ENCODE results near the gene COL16A1.

The COL16A1 gene

DNA sequence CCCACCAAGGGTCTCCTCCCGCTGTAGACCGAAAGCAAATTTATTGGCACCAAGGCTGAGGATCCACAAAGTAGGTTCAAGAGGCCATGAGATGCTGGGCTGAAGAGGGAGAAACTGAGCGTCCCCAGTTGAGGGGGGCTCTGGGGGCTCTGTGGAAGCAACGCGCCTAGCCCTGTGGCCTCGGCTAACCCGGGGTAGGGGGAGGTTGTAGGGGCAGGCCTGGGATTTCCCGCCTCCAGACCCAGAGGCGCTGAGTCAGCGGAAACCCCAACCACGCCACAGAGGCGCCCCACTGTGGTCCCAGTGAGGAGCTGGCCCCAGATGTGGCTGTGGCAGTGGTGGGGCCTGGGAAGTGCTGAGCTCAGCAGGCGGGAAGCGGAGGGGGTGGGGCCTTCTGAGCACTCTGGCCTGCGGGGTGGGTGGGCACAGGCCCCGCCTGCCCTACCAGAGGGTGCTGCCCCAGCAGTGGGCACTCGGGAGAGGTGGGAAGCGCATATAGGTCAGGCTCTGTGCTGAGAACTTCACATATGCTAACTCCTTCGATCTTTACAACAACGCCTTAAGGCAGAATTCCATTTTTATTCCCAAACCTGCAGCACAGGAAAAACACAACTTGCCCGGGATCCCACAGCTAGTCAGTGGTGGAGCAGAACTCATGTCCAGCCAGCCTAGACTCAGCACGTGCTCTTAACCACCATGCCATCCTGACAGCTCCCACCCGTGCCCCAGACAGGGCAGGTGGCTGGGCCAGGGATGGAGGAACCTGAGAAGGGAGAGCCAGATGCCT lies 1.5 kb upstream of the COL16A1 start:
- Histone ChIP-seq H3K27me3 (replicated peaks; ENCODE audit: insufficient read depth, low read length) (peaks cover 34% of the 10 kb centered on the region), H3K4me1 (ENCODE audit: low read length) (no peaks in the 10 kb centered on the region), H3F3A (ENCODE audit: insufficient read depth, low read length) (no peaks in the 10 kb centered on the region), H4K20me1 (ENCODE audit: insufficient read depth, low read length) (no peaks in the 10 kb centered on the region), H3K27ac (ENCODE audit: low read length) (no peak overlapping the region), H3K4me3 (ENCODE audit: low read length) (no peak overlapping the region), H3K9me2 (replicated peaks; ENCODE audit: insufficient read depth, low read length) (no peaks in the 10 kb centered on the region), H2AFZ (ENCODE audit: low read length) (no peak overlapping the region), H3K9me3 (replicated peaks; ENCODE audit: insufficient read depth, low read length) (no peaks in the 10 kb centered on the region), H3K4me2 (ENCODE audit: low read depth, low read length) (0 out of 2 replicates have a peak overlapping the region, but pooled peaks have one; percentile 4), H3K79me2 (ENCODE audit: low read length) (no peaks in the 10 kb centered on the region), H3K36me3 (replicated peaks; ENCODE audit: insufficient read depth, low read length) (no peaks in the 10 kb centered on the region), H3K9ac (ENCODE audit: low read length) (no peak overlapping the region)
- TF ChIP-seq EZH2 (optimal IDR thresholded peaks at IDR 0.05; ENCODE audit: low read depth, low read length) (no peak), CTCF (IDR thresholded peaks at IDR 0.05; ENCODE audit: low read length) (no peak), EZH2phosphoT487 (IDR thresholded peaks at IDR 0.05; ENCODE audit: low read length) (no peak)
- DNase-seq: peak; percentile 16

GRCh38 chr1:31704271-31705079 lies 658 bp upstream of the COL16A1 start:
- no peaks in the 10 kb centered on the region for H3K9me3 ChIP-seq (replicated peaks; ENCODE audit: insufficient read depth, low read length)
- no peaks in the 10 kb centered on the region for H4K20me1 ChIP-seq (ENCODE audit: insufficient read depth, low read length)
- no peaks in the 10 kb centered on the region for H3K36me3 ChIP-seq (replicated peaks; ENCODE audit: insufficient read depth, low read length)
- no peaks in the 10 kb centered on the region for H3F3A ChIP-seq (ENCODE audit: insufficient read depth, low read length)
- peaks cover 34% of the 10 kb centered on the region for H3K27me3 ChIP-seq (replicated peaks; ENCODE audit: insufficient read depth, low read length)
- H2AFZ ChIP-seq (ENCODE audit: low read length): no peak overlapping the region
- no peak overlapping the region for H3K9ac ChIP-seq (ENCODE audit: low read length)
- no peaks in the 10 kb centered on the region for H3K79me2 ChIP-seq (ENCODE audit: low read length)
- H3K4me1 ChIP-seq (ENCODE audit: low read length): no peaks in the 10 kb centered on the region
- no peak overlapping the region for H3K27ac ChIP-seq (ENCODE audit: low read length)
- no peak for DNase-seq
- TF ChIP-seq CTCF (IDR thresholded peaks at IDR 0.05; ENCODE audit: low read length) (no peak), EZH2phosphoT487 (IDR thresholded peaks at IDR 0.05; ENCODE audit: low read length) (no peak), EZH2 (optimal IDR thresholded peaks at IDR 0.05; ENCODE audit: low read depth, low read length) (no peak)
- H3K9me2 ChIP-seq (replicated peaks; ENCODE audit: insufficient read depth, low read length): no peaks in the 10 kb centered on the region
- no peak overlapping the region for H3K4me3 ChIP-seq (ENCODE audit: low read length)
- H3K4me2 ChIP-seq (ENCODE audit: low read depth, low read length): no peak overlapping the region

- H2AFZ ChIP-seq (ENCODE audit: low read length): no peak overlapping the region
- no peaks in the 10 kb centered on the region for H3F3A ChIP-seq (ENCODE audit: insufficient read depth, low read length)
- H3K36me3 ChIP-seq (replicated peaks; ENCODE audit: insufficient read depth, low read length): no peaks in the 10 kb centered on the region
- no peaks in the 10 kb centered on the region for H3K4me1 ChIP-seq (ENCODE audit: low read length)
- H3K9me3 ChIP-seq (replicated peaks; ENCODE audit: insufficient read depth, low read length): no peaks in the 10 kb centered on the region
- H3K9ac ChIP-seq (ENCODE audit: low read length): no peak overlapping the region
- no peak overlapping the region for H3K27ac ChIP-seq (ENCODE audit: low read length)
- no peak for DNase-seq
- no peak for TF ChIP-seq CTCF (IDR thresholded peaks at IDR 0.05; ENCODE audit: low read length)
- TF ChIP-seq EZH2phosphoT487 (IDR thresholded peaks at IDR 0.05; ENCODE audit: low read length): no peak
- no peak for TF ChIP-seq EZH2 (optimal IDR thresholded peaks at IDR 0.05; ENCODE audit: low read depth, low read length)
- peaks cover 29% of the 10 kb centered on the region for H3K27me3 ChIP-seq (replicated peaks; ENCODE audit: insufficient read depth, low read length)
- H3K4me2 ChIP-seq (ENCODE audit: low read depth, low read length): no peak overlapping the region
- no peaks in the 10 kb centered on the region for H3K79me2 ChIP-seq (ENCODE audit: low read length)
- H3K9me2 ChIP-seq (replicated peaks; ENCODE audit: insufficient read depth, low read length): no peaks in the 10 kb centered on the region
- no peak overlapping the region for H3K4me3 ChIP-seq (ENCODE audit: low read length)
- H4K20me1 ChIP-seq (ENCODE audit: insufficient read depth, low read length): no peaks in the 10 kb centered on the region
These were observed 897 bp downstream of the COL16A1 start for GRCh38 chr1:31702836-31703404.

Measured in MM.1S (cell line).